Smooth muscle cell (in vitro differentiated cells): ENCODE measurements around the gene CEP170B. TPM values are rescaled to one million over a fixed set of nuclear protein-coding genes. Genes with fewer than 3 reads are reported as not detected.

ENCODE experiments used
- DNase-seq: peaks from one replicate; lab custom pipeline; 2025; ENCODE audit not compliant: unreplicated experiment; lab: John Stamatoyannopoulos, UW
- H2AFZ ChIP-seq: fragments of 200-600 bp; sonication (generic); 2 replicates; pipeline ENCODE4 v1.6.0; 2016; ENCODE audit warnings: antibody characterized with exemption, low read depth, mild to moderate bottlenecking
- H3F3A ChIP-seq: fragments of 200-600 bp; sonication (generic); 2 replicates; pipeline ENCODE4 v1.6.0; 2017; ENCODE audit warnings: antibody characterized with exemption, low read depth
- H3K27ac ChIP-seq: fragments of 200-600 bp; sonication (generic); 2 replicates; pipeline ENCODE4 v1.5.1; 2016; ENCODE audit warnings: low read depth, mild to moderate bottlenecking
- H3K27me3 ChIP-seq: fragments of 200-600 bp; sonication (generic); 2 replicates; pipeline ENCODE4 v1.6.1; 2016; ENCODE audit warnings: low read depth, mild to moderate bottlenecking
- H3K36me3 ChIP-seq: fragments of 200-600 bp; sonication (generic); 2 replicates; pipeline ENCODE4 v1.5.1; 2016; ENCODE audit warnings: low read depth
- H3K4me1 ChIP-seq: fragments of 200-600 bp; sonication (generic); 2 replicates; pipeline ENCODE4 v1.5.1; 2016; ENCODE audit warnings: low read depth
- H3K4me2 ChIP-seq: fragments of 200-600 bp; sonication (generic); 2 replicates; pipeline ENCODE4 v1.6.0; 2016; ENCODE audit warnings: mild to moderate bottlenecking
- H3K4me3 ChIP-seq: fragments of 200-600 bp; sonication (generic); 2 replicates; pipeline ENCODE4 v1.5.1; 2016; ENCODE audit warnings: mild to moderate bottlenecking
- H3K79me2 ChIP-seq: fragments of 200-600 bp; sonication (generic); 2 replicates; pipeline ENCODE4 v1.6.0; 2016; ENCODE audit warnings: low read depth, mild to moderate bottlenecking
- H3K9ac ChIP-seq: fragments of 200-600 bp; sonication (generic); 2 replicates; pipeline ENCODE4 v1.6.0; 2016; ENCODE audit warnings: low read depth
- H3K9me3 ChIP-seq: fragments of 200-600 bp; sonication (generic); replicated peaks from 2 replicates; pipeline ENCODE4 v1.5.1; 2016; ENCODE audit warnings: low read depth
- H4K20me1 ChIP-seq: fragments of 200-600 bp; sonication (generic); 2 replicates; pipeline ENCODE4 v1.6.0; 2016; ENCODE audit warnings: low read depth
- CTCF ChIP-seq: fragments of 200-600 bp; sonication (generic); IDR thresholded peaks from 2 replicates; pipeline ENCODE4 v1.5.1; 2017; ENCODE audit warnings: borderline replicate concordance, mild to moderate bottlenecking, antibody characterized with exemption; ENCODE audit not compliant: insufficient read depth, poor library complexity, severe bottlenecking
- WGBS: methylation state at CpG from one replicate; pipeline ENCODE4 v1.1.7; 2016; ENCODE audit warnings: low lambda C conversion rate; 5-methylcytosine and 5-hydroxymethylcytosine counted together
- polyA plus RNA-seq: library from polyadenylated mRNA; unstranded; fragments of >200 nt; fragmentation: Nextera tagmentation; extraction: Ambion mirVana; gene quantifications from 2 replicates; pipeline ENCODE4 v1.2.1, GENCODE V29; 2016
- total RNA-seq: library from RNA; depleted of rRNA; stranded (reverse); fragments of >200 nt; gene quantifications from 2 replicates; pipeline ENCODE4 v1.2.3, GENCODE V29; 2014

The CEP170B gene
- total and polyA plus RNA-seq, 2 experiments from 2014 or later = 5.9 to 9.8 TPM

- 97% methylated on average over 39 of the region's 40 CpGs for WGBS
- TF ChIP-seq CTCF = no peak
- H3K4me2 ChIP-seq = no peak overlapping the region
- H2AFZ ChIP-seq = no peak overlapping the region
- H3F3A ChIP-seq = no peaks in the 10 kb centered on the region
- H3K27ac ChIP-seq = no peak overlapping the region
- H3K27me3 ChIP-seq = no peaks in the 10 kb centered on the region
- no peaks in the 10 kb centered on the region for H3K36me3 ChIP-seq
- H3K79me2 ChIP-seq = no peaks in the 10 kb centered on the region
- H3K9ac ChIP-seq = no peak overlapping the region
- H3K9me3 ChIP-seq = no peaks in the 10 kb centered on the region
- no peak for DNase-seq
- no peaks in the 10 kb centered on the region for H3K4me1 ChIP-seq
- peaks cover 7% of the 10 kb centered on the region for H4K20me1 ChIP-seq
- no peak overlapping the region for H3K4me3 ChIP-seq
Observed at GRCh38 chr14:104885973-104886689, 21.1 kb downstream of the CEP170B start.

GRCh38 chr14:104886690-104887622 is 21.9 kb downstream of the CEP170B start:
- no peak for TF ChIP-seq CTCF
- Histone ChIP-seq H3K9me3 (no peaks in the 10 kb centered on the region), H2AFZ (no peak overlapping the region), H3K9ac (no peak overlapping the region), H3K27ac (no peak overlapping the region), H4K20me1 (peaks cover 4% of the 10 kb centered on the region), H3K4me2 (no peak overlapping the region), H3K36me3 (no peaks in the 10 kb centered on the region), H3K4me3 (no peak overlapping the region), H3K79me2 (no peaks in the 10 kb centered on the region), H3K4me1 (no peaks in the 10 kb centered on the region), H3K27me3 (no peaks in the 10 kb centered on the region), H3F3A (no peaks in the 10 kb centered on the region)
- 98% methylated on average over 59 of the region's 59 CpGs for WGBS
- DNase-seq = no peak

- DNase-seq = no peak
- H3K4me3 ChIP-seq = no peak overlapping the region
- no peaks in the 10 kb centered on the region for H4K20me1 ChIP-seq
- no peak for TF ChIP-seq CTCF
- H3K9me3 ChIP-seq = no peaks in the 10 kb centered on the region
- no peaks in the 10 kb centered on the region for H3K79me2 ChIP-seq
- H3K27ac ChIP-seq = no peak overlapping the region
- H3K27me3 ChIP-seq = no peaks in the 10 kb centered on the region
- no peaks in the 10 kb centered on the region for H3K36me3 ChIP-seq
- WGBS = 99% methylated on average over 28 of the region's 33 CpGs
- H3K4me2 ChIP-seq = no peak overlapping the region
- no peak overlapping the region for H3K9ac ChIP-seq
- H2AFZ ChIP-seq = no peak overlapping the region
- no peaks in the 10 kb centered on the region for H3K4me1 ChIP-seq
- no peaks in the 10 kb centered on the region for H3F3A ChIP-seq
Observed at GRCh38 chr14:104887623-104888488, 22.8 kb downstream of the CEP170B start.
